Upper lobe of left lung (tissue), 4 donors: ENCODE measurements around the gene DYSF.

ENCODE experiments used
- CTCF ChIP-seq, 6 experiments: fragments of 450-650 bp in 4 of 6; fragments of 200-600 bp in 2 of 6; sonication (generic) in 2 of 6; IDR thresholded peaks; one replicate each; pipeline ENCODE4 v1.5.1; 2016 to 2019; ENCODE audit warnings: antibody characterized with exemption in 6 of 6
- POLR2A ChIP-seq, 4 donors: fragments of 450-650 bp; IDR thresholded peaks; one replicate each; pipeline ENCODE4 v1.5.1; 2016 to 2017; ENCODE audit warnings: antibody characterized with exemption in 4 of 4, mild to moderate bottlenecking in 2 of 4

- TF ChIP-seq POLR2A (IDR thresholded peaks at IDR 0.05), result no peak
- TF ChIP-seq CTCF (IDR thresholded peaks at IDR 0.05), result no peak
These were observed 13.9 kb downstream of the DYSF start for GRCh38 chr2:71467180-71467815.
